NCI-H345 treated with DMSO at 0.1 percent for 48 hours (cell line): ENCODE measurements around the gene DISC1.
"Not testable (repeated sequence)": the region's sequence is repeated elsewhere in the genome, so short reads cannot be mapped to it uniquely, and the experiment has no call there.

Experiments used
- DNase-seq: peaks from one replicate; lab custom pipeline; 2025; ENCODE audit not compliant: unreplicated experiment; lab: John Stamatoyannopoulos, UW

Gene DISC1

DNA sequence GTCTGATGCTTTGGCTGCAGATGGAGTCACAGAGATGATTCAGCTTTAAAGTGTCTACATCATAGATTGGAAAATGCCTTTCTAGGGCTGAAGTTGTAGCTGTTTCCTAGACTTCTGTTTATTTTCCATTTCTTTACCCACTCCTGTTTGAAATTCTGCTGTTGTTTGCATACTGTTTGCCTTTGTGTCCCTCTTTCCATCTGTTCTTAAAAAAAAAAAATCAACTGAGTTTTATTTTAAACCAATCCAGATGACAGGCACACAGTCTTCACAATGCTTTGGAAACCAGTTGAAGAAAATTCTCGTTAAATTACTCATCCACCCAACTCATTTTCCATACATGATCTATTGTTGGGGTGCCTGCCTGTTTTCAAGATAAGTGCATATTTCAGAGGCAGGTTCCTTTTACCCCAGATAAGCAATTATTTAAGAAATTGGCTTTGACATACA is 245.9 kb downstream of the DISC1 start:
- no peak for DNase-seq

DNA sequence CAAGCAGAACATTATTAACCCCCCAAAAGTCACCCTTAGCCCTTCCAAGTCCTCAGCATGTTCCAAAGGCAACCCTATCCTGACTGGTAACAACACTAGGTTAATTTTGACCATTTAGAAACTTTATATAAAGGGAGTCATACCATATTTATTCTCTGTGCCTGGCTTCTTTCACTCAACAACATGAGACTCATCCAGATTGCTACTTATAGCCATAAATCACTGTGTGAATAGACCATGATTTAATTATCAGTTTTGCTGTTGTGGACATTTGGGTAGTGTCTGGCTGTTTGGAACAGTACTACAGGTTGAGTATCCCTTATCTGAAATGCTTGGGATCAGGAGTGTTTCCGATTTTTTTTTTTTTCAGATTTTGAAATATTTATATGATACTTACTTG is 252.1 kb downstream of the DISC1 start:
- no peak for DNase-seq

DNA sequence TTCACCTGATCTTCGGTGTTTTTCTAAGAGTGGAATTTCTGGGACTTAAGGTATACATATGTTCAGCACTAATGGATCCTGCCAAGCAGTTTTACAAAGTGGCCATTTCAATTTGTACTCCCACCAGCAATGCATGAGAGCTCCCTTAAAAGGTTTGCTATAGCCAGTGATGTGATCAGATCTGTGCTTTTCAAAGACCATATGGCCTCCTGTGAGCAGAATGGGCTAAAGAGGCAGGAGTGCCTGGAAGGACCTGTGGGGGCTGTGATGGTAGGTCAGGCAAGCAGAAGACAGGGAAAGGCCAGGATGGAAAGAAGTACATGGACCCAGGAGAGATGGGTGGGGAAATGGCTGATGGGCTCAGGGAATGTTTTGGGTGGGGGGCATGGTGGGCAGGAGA is 252.7 kb downstream of the DISC1 start:
- DNase-seq, result no peak

DNA sequence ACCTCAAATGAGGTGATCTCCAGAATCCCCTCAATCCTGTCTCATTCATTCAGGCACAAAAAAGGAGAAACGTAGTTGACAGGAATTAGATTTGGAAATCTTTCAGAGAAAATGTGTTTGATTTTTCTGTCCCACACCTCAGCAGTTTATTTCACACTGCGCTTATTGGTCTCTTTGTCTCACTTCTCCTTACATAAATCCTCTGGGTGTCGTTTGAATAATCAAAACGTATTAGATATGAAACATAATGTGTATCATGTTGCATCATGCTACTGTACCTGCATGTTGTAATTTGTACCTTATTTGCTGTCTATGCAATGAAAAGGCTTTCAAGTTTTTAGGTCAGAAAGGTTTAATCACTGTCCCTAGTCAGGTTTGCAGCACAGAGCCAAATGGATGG is 255.7 kb downstream of the DISC1 start:
- no peak for DNase-seq

DNA sequence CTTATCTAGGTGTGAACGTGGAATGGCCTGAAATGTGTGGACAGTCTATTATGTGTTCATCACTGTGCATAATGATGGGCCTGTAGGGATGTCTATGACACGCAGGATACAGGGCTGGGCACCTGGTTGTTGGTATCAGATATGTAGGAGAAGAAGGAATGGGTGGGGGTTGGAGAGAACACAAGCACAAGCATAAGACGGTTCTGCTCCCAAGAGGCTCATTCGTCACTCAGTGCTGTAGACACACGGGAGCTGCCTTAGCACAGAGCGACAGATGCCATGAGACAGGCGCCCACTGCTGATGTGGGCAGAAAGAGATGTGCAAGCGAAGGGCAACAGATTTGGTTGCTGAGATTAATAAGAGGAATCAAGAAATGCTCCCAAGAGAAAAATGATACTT is 256.2 kb downstream of the DISC1 start:
- DNase-seq, result no peak

DNA sequence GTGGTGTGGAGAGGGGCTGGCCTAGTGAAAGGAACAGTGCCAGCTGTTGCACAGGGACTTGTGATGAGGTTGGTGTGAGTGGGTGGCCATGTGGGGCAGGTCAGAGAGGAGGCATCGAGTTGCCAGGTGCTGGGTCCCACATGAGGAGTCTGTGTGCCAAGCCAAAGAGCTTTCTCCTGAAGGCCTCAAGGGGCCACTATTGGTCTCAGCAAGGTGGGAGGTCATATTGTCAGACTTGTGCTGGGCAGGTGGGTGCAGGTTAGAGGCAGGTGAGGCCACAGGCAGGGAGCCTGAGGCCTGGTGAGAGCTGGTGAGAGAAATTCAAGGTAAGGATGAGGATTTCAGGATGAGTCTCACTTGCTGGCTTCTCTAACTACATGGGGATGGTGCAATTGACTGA is 256.8 kb downstream of the DISC1 start:
- no peak for DNase-seq

DNA sequence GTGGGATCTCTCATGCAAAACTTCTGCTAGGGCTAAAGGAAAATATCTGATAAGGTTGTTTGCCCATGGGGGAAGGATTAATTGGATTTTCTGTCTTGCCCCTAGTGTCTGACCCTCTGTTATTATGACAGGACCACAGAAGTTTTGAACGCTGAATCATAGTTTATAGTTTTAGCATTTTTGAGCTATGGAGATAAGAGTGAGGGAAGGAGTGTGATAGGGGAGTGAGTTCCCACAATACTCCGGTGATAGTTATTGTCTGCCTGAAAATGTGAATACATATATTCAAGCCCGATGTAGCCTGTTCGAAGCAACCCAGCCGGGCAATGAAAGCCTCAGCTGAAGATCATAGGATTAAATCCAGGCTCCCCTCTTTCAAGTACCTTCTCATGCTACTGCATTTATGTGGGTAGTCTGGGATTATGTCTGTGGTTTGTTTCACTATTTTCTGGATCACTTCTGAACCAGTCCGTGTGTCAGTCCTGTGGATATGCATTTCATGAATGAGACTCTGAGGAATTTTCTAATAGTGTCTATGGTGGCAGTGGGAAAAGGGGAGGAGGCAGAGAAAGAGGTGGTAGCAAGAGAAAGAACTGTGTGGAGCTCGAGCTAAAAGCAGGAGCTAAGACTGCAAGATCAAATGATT is 258.7 kb downstream of the DISC1 start:
- no peak for DNase-seq

DNA sequence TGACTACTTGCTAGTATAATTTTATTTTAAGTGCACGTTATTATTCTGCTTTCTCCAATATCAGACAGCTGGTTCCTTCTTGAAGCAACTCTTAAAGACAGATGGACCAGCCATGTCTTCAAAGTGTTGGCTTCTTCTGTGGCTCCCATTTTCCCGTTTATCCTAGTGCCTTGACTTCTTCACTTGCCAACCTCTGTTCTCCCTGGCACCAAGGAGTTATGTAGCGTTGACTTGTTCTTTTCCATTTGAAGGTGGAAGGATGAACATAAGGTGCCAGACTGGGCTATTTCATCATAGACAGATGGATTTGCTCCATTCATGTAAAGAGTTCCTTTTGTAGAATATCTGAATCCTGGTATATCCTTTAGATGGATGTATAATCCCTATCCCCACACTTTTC is 260.6 kb downstream of the DISC1 start:
- DNase-seq, result no peak

DNA sequence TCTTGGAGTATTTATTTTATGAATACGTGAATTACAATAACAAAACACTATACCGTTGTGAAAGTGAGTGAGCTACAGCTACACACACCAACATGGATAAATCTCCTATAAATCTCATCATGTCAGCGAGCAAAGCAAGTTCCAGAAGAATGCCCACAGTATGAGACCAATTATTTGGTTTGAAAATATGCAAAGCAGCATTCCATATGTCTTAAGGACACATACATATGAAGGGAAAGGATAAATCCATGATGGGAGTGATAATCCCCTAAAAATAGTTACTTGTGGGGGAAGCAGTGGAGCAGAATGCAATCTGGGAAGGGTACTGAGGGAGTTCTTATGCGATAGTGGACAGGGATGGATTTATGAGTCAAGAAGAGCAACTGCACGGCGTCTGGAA is 261.3 kb downstream of the DISC1 start:
- DNase-seq, result no peak

DNA sequence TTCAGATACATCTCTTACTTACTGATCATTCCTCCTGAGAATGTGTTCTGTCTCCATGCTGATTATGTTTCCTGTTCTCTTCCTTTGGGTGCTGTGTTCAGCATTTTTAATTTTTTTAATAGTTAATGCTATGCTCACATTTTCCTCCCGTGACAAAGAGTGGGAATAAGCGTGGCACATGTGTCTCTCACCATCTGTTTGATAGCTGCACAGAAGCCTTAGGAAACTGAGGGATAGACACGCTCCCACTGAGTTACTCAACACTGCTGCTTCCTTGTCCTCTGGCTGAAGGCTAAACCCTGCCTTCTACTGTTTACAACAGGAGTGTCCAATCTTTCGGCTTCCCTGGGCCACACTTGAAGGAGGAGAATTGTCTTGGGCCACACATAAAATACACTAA is 264.2 kb downstream of the DISC1 start:
- DNase-seq, result no peak

DNA sequence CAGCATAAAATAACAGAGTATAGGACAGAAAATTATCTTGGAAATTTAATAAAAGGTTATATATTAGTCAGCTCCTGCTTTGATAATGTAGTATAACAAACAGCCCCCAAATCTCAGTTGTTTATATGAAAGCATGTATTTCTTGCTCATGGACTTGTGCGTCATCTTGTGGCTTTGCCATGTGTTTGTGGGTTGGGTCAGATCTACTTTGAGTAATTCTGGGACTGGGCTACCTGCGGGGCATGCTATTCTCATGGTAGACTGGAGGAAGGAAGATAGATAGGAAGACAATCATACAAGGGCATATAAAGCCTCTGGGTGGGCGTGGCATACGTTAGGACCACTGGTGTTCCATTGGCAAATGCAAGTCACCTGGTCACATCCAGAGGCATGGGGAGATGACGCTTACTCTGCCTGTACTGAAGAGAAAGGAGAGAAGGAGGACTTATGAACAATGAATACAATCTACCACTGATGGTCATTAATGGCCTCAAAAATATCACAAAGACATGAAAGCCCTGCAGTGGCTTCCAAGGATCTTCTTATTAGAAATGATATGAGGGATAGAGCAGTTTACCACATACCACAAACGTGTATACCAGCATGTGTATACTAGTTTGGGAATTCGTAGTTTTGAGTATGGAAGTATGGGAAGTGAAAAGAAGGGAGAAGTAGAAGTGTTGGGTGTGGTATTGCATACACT is 267.0 kb downstream of the DISC1 start:
- no peak for DNase-seq

DNA sequence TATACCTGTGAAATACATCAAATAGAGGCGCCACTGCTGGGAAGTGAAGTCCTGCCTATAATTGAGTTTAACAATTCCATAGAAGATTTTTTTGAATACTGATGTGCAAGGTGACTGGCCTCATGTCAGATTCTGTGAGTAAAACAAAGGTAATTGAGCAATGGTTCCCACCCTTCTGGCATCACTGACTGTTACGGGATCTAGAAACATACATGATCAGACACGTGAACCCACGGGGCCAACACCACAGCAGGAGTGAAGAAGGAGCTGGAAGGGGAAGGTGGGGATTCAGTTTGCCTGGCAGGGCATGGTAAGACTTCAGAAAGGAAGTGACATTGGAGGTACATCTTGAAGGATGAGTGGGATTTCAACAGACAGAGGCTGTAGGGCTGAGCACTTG is 270.2 kb downstream of the DISC1 start:
- no peak for DNase-seq

DNA sequence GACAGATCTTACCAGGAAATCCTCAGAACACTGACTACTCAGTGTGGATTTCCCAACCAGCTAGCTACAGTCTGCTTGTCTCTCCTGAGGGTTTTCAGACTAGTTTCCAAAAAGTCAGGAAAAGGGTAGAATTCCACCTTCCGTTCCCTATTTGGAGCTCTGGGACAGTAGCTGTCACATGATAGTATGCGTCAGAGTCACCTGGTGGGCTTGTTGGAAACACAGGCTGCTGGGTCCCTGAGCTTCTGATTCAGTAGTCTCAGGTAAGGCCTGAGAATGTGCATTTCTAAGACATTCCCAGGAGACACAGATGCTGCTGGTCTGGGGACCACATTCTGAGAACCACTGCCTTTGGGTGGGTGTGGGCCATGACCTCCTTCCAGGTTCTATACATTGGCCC is 272.5 kb downstream of the DISC1 start:
- no peak for DNase-seq

DNA sequence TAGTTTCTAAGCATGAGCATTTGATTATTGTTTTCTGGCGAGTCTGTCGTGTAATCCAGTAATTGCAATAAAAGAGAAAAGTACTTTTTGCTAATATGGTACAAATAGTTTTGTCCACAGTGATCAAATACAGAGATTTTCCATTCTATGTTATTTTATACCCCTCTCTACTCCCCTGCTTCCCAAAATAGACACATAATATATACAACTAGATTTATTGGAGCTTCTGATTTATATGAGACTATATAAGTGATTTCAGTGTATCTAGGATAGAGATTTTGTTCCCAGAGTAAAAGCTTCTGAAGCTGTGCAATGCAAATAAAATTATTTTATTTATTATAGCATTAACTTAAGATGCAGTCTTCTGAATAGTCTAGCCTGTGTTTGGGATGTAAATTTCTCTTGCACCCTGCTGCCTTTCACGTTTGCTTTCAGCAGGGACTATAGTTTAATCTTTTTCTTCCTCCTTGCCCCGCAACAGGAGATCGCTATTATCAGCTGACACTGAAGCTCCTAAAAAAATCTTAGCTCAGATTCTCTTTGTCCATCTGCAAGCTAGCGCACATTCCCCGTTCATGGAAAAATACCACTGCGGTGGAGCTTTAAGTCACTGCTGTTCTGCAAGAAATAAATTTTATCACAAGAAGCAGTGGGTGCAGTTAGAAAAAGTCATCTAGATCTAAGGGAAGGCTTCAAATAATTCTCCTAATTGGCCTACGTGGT is 273.3 kb downstream of the DISC1 start:
- no peak for DNase-seq

DNA sequence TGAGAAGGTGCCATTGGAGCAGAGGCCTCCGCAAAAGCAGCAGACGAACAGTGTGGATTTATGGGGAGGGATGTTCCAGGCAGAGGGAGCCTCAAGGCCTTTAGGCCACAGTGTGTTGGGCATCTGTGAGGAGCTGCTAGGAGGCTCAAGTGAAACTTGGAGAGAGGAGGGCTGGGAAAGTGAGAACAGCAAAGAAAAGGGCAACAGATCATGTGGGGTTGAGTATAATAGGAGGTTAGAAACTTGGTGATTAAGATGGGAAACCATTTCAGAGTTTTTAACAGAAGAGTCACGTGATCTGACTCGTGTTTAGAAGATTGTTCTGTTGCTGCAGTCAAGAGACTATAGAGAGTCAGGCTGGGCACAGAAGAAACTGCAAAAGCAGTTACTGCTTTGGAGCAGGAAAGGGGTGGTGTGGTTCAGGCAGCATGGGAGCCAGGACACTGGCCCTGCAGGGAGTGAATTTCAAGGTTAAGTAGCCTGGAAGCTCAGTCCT is 277.0 kb downstream of the DISC1 start:
- no peak for DNase-seq

DNA sequence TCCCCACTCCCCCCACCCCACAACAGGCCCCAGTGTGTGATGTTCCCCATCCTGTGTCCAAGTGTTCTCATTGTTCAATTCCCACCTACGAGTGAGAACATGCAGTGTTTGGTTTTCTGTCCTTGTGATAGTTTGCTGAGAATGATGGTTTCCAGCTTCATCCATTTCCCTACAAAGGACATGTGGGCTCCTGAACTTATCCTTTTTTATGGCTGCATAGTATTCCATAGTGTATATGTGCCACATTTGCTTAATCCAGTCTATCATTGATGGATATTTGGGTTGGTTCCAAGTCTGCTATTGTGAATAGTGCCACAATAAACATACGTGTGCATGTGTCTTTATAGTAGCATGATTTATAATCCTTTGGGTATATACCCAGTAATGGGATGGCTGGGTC is 280.7 kb downstream of the DISC1 start:
- DNase-seq, result not testable (repeated sequence)

DNA sequence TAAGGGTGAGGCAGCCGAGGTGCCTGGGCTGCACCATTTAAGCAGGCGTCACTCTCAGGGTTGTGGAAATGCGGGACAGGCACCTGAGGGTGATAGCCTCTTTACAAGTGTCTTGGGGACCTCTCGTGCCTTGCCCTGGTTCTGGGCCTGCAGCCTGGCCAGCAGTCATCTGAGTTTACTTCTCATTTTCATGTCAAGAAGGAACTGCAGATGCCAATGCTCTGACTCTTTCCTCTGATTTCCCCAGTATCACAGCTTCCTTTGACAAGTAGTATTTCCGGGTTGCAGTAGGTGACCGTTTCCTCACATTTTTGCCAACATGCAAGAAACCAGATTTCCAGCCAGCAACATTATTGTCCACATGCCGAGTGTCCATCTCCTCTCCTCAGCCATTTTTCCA is 286.9 kb downstream of the DISC1 start:
- DNase-seq, result no peak

DNA sequence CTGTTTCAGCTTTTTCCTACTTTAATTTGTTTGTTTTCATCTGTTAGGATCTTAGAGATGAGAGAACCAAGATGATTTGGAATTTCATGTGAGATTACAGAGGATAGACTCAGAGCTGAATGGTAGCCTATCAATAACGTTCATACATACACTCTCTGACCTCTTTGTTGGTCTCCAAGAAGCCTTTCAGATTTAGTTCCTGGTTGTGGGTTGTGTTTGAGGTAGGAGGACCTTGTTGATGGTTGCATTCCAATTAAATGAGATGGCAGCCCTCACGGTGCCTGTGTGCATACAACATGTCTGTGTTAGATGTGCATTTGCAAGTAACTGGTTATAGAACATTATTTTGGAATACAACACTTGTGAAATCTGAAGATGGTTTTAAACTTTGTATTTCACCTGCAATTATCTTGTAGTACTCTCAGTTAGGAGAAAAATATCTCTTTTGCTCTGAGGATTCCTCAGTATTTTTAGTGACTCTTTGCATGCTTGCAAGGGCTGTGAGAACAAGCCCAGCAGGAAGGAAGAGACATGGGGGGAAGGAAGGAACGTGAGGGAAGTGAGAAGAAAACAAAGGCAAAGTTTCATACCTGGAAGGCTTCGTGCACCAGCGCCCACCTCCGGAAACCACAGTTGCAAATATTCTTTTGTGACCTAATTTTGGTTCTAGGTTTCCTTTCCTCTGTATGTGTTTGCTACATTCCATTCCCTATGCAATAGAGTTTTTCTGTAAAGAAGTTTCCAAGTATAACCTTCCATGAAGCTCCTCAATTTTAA is 291.8 kb downstream of the DISC1 start:
- no peak for DNase-seq

DNA sequence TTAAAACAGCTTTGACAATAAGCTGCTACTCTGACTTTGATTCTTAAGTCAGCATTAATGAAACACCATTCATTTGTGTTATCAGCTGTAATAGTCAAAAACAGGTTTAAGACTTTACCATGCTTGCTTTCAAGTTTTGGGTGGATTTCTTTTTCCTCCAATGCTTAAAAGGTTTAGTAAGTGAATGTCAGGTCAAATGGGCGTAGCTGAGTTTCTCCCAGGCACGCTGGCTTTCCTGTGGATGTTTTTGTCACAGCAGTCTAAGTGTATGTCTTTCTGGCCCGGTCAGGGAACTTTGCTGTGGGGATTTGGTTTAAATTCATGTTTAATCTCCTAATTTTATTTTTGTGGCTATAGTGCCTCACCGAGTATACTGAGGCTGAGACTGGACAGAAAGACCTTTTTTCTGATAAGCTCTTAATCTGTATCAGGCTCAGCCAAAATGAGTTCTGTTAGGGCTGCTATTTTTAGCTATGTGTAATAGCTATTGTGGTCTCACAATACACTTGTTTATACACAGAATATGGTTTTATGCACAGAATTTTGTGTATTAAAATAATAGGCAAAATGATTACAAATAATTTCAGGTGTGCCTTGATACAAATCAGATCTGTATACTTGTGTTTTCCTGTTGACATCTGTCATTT is 292.8 kb downstream of the DISC1 start:
- DNase-seq, result no peak

DNA sequence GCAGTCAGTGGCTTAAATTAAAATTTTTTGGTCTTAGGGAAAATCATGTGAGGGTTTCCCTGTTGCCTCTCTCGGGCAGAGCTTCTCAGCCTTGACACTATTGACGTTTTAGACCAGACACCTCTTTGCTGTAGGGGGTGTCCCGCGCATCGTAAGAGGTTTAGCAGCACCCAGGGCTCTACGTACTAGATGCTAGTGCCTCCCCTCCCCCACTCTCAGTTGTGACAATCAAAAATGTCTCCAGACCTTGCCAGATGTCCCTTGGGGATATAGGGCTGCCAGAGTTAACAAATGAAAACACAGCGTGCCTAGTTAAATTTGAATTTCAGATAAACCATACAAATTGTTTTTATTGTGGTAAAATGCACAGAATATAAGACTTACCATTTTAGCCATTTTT is 293.3 kb downstream of the DISC1 start:
- DNase-seq, result no peak
